WTC11 (cell line): ENCODE results near the gene TMPRSS3. TPM values are rescaled to one million over a fixed set of nuclear protein-coding genes. Genes with fewer than 3 reads are reported as not detected.

Experiments used
- ATAC-seq: fragments of 200-7000 bp; cut with Tn5 transposase; 2 replicates; pipeline ENCODE4 v1.10.0; 2021; ENCODE audit warnings: mild to moderate bottlenecking, moderate library complexity
- CTCF ChIA-PET: fragments of 300-600 bp; sonication (Branson Sonifier 250); formaldehyde crosslinking; loops from one replicate; lab custom pipeline; 2021; ENCODE audit warnings: antibody characterized with exemption; lab: Charles Lee
- POLR2A ChIA-PET: fragments of 350-600 bp; sonication (Branson Sonifier 250); formaldehyde crosslinking; loops from one replicate; lab custom pipeline; 2021; ENCODE audit warnings: antibody characterized with exemption; lab: Charles Lee
- DNase-seq: peaks from one replicate; pipeline ENCODE4 v3.0.0; 2021; ENCODE audit warnings: low spot score
- H3K27ac Mint-ChIP-seq: 2 replicates; pipeline ENCODE4 v1.8.0; 2021; ENCODE audit warnings: mixed read lengths
- H3K27me3 Mint-ChIP-seq: 2 replicates; pipeline ENCODE4 v1.8.0; 2021; ENCODE audit warnings: low read depth, mild to moderate bottlenecking, moderate library complexity, mixed read lengths
- H3K36me3 Mint-ChIP-seq: 2 replicates; pipeline ENCODE4 v1.8.0; 2021; ENCODE audit warnings: mixed read lengths
- H3K4me1 Mint-ChIP-seq: 2 replicates; pipeline ENCODE4 v1.8.0; 2022; ENCODE audit warnings: mixed read lengths
- H3K4me3 Mint-ChIP-seq: 2 replicates; pipeline ENCODE4 v1.8.0; 2021; ENCODE audit warnings: mild to moderate bottlenecking, moderate library complexity, mixed read lengths
- H3K9me3 Mint-ChIP-seq: 2 replicates; pipeline ENCODE4 v1.8.0; 2021; ENCODE audit warnings: mixed read lengths
- E2F5 ChIP-seq: sonication (generic); formaldehyde crosslinking; IDR thresholded peaks from 2 replicates; pipeline ENCODE4 v1.8.1; 2022; ENCODE audit warnings: mild to moderate bottlenecking, moderate library complexity, missing genetic modification reagents
- GTF2I ChIP-seq: fragments of 250-450 bp; sonication (Bioruptor Pico); conservative IDR thresholded peaks from 2 replicates; pipeline ENCODE4 v1.4.0; 2021; ENCODE audit warnings: mild to moderate bottlenecking
- HMGA2 ChIP-seq: fragments of 250-450 bp; sonication (Bioruptor Pico); IDR thresholded peaks from 2 replicates; pipeline ENCODE4 v1.4.0; 2021; ENCODE audit warnings: mild to moderate bottlenecking, moderate library complexity
- JUN ChIP-seq: sonication (generic); formaldehyde crosslinking; IDR thresholded peaks from 2 replicates; pipeline ENCODE4 v1.8.0; 2023; ENCODE audit warnings: mild to moderate bottlenecking, missing genetic modification reagents
- MXD4 ChIP-seq: fragments of 250-450 bp; sonication (Bioruptor Pico); IDR thresholded peaks from 2 replicates; pipeline ENCODE4 v1.8.0; 2021; ENCODE audit warnings: mild to moderate bottlenecking, moderate library complexity, borderline replicate concordance
- NR2C2 ChIP-seq: sonication (generic); formaldehyde crosslinking; IDR thresholded peaks from 2 replicates; pipeline ENCODE4 v1.8.0; 2022; ENCODE audit warnings: mild to moderate bottlenecking, missing genetic modification reagents
- PRDM15 ChIP-seq: sonication (generic); formaldehyde crosslinking; IDR thresholded peaks from 2 replicates; pipeline ENCODE4 v1.8.0; 2022; ENCODE audit warnings: missing genetic modification reagents
- SMAD3 ChIP-seq: sonication (generic); formaldehyde crosslinking; IDR thresholded peaks from 2 replicates; pipeline ENCODE4 v1.8.0; 2022; ENCODE audit warnings: missing genetic modification reagents, mild to moderate bottlenecking, borderline replicate concordance
- TEAD4 ChIP-seq: sonication (generic); formaldehyde crosslinking; IDR thresholded peaks from 2 replicates; pipeline ENCODE4 v1.8.0; 2022; ENCODE audit warnings: mild to moderate bottlenecking, missing genetic modification reagents
- ZNF317 ChIP-seq: sonication (generic); formaldehyde crosslinking; IDR thresholded peaks from 2 replicates; pipeline ENCODE4 v1.8.1; 2023; ENCODE audit warnings: low read depth, mild to moderate bottlenecking, moderate library complexity, missing genetic modification reagents, borderline replicate concordance
- ZNF425 ChIP-seq: fragments of 250-450 bp; sonication (Bioruptor Pico); conservative IDR thresholded peaks from 2 replicates; pipeline ENCODE4 v1.9.0; 2021; ENCODE audit warnings: mild to moderate bottlenecking
- total RNA-seq: library from RNA; stranded (reverse); gene quantifications from 3 replicates; pipeline ENCODE4 v1.2.3, GENCODE V29; 2021
- TF ChIP-seq, protein P1 (sequence below): fragments of 250-450 bp; sonication (Bioruptor Pico); IDR thresholded peaks from 2 replicates; pipeline ENCODE4 v1.9.0; 2021; ENCODE audit warnings: mild to moderate bottlenecking, borderline replicate concordance
- TF ChIP-seq, protein P2 (sequence below): fragments of 250-450 bp; sonication (Bioruptor Pico); IDR thresholded peaks from 2 replicates; pipeline ENCODE4 v1.9.0; 2021; ENCODE audit warnings: moderate library complexity, mild to moderate bottlenecking, inconsistent platforms, borderline replicate concordance

Gene TMPRSS3
- total RNA-seq, 1 experiment from 2014 or later = 0.39 TPM

- Mint-ChIP-seq H3K4me3 (no peak overlapping the region), H3K9me3 (peaks cover 14% of the 10 kb centered on the region), H3K27me3 (no peaks in the 10 kb centered on the region; the same call in 1 of the 2 replicates), H3K27ac (no peak overlapping the region), H3K36me3 (no peaks in the 10 kb centered on the region)
- CTCF ChIA-PET = interaction anchor here (0.6 to 1.1 kb wide), 3 partner anchors 10 to 151 kb away, joined by 3 read pairs; no protein-coding TSS in a partner anchor
- no peak for DNase-seq
- no peak for ATAC-seq
- no peak for TF ChIP-seq JUN (CRISPR knock-in tag)
- no peak for TF ChIP-seq PRDM15
- no peak for TF ChIP-seq SMAD3 (CRISPR knock-in tag)
- no peak for TF ChIP-seq ZNF317 (CRISPR knock-in tag)
- TF ChIP-seq TEAD4 (CRISPR knock-in tag) = no peak
- no peak for TF ChIP-seq E2F5 (CRISPR knock-in tag)
- TF ChIP-seq HMGA2 (CRISPR knock-in tag) = no peak
- TF ChIP-seq, protein P1, sequence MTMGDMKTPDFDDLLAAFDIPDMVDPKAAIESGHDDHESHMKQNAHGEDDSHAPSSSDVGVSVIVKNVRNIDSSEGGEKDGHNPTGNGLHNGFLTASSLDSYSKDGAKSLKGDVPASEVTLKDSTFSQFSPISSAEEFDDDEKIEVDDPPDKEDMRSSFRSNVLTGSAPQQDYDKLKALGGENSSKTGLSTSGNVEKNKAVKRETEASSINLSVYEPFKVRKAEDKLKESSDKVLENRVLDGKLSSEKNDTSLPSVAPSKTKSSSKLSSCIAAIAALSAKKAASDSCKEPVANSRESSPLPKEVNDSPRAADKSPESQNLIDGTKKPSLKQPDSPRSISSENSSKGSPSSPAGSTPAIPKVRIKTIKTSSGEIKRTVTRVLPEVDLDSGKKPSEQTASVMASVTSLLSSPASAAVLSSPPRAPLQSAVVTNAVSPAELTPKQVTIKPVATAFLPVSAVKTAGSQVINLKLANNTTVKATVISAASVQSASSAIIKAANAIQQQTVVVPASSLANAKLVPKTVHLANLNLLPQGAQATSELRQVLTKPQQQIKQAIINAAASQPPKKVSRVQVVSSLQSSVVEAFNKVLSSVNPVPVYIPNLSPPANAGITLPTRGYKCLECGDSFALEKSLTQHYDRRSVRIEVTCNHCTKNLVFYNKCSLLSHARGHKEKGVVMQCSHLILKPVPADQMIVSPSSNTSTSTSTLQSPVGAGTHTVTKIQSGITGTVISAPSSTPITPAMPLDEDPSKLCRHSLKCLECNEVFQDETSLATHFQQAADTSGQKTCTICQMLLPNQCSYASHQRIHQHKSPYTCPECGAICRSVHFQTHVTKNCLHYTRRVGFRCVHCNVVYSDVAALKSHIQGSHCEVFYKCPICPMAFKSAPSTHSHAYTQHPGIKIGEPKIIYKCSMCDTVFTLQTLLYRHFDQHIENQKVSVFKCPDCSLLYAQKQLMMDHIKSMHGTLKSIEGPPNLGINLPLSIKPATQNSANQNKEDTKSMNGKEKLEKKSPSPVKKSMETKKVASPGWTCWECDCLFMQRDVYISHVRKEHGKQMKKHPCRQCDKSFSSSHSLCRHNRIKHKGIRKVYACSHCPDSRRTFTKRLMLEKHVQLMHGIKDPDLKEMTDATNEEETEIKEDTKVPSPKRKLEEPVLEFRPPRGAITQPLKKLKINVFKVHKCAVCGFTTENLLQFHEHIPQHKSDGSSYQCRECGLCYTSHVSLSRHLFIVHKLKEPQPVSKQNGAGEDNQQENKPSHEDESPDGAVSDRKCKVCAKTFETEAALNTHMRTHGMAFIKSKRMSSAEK (CRISPR knock-in tag) = no peak
- no peak for TF ChIP-seq MXD4
- TF ChIP-seq, all 79 proteins: peak for 0
- 0 out of 2 replicates have a peak, but pooled peaks cover under 1% of the 10 kb centered on the region for H3K4me1 Mint-ChIP-seq
- POLR2A ChIA-PET = no interaction called here
These were observed 25.4 kb upstream of the TMPRSS3 start for GRCh38 chr21:42421018-42421793.

DNA sequence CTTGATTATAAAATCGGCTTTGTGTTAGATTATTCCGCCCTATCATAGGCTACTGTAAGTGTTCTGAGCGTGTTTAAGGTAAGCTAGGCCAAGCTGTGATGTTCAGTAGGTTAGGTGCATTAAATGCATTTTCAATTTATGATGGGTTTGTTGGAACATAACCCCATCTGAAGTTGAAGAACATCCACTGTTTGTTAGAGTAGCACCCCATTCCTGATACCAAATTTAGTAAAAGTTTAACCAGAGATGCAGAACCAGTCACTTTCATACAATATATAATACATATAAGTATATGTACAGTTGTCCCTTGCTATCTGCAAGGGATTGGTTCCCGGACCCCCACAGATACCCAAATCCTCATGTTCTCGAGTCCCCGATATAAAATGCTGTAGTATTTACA lies 24.0 kb upstream of the TMPRSS3 start:
- ChIA-PET CTCF (no interaction called here), POLR2A (no interaction called here)
- H3K4me1 Mint-ChIP-seq = 0 out of 2 replicates have a peak, but pooled peaks cover 2% of the 10 kb centered on the region
- DNase-seq (no peak), ATAC-seq (no peak)
- no peaks in the 10 kb centered on the region for H3K27me3 Mint-ChIP-seq
- no peak overlapping the region for H3K27ac Mint-ChIP-seq
- peaks cover 14% of the 10 kb centered on the region for H3K9me3 Mint-ChIP-seq
- no peak for TF ChIP-seq ZNF425 (CRISPR knock-in tag)
- no peak for TF ChIP-seq NR2C2 (CRISPR knock-in tag)
- no peak for TF ChIP-seq GTF2I (CRISPR knock-in tag)
- TF ChIP-seq, protein P2, sequence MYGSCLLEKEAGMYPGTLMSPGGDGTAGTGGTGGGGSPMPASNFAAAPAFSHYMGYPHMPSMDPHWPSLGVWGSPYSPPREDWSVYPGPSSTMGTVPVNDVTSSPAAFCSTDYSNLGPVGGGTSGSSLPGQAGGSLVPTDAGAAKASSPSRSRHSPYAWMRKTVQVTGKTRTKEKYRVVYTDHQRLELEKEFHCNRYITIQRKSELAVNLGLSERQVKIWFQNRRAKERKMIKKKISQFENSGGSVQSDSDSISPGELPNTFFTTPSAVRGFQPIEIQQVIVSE (CRISPR knock-in tag) = no peak
- TF ChIP-seq PRDM15 = no peak
- no peak overlapping the region for H3K4me3 Mint-ChIP-seq
- no peaks in the 10 kb centered on the region for H3K36me3 Mint-ChIP-seq
